RCC 7860 (cell line): ENCODE results near the gene REPS2.
A peak's percentile ranks its signal among the peaks of the same experiment; 100 is the strongest.

ENCODE experiments used
- DNase-seq: peaks from one replicate; pipeline ENCODE4 v3.0.0-alpha.2; 2015; ENCODE audit warnings: low spot score
- FAIRE-seq: peaks from 2 replicates; lab custom pipeline; 2012; peaks lifted over from hg19 to GRCh38; lab: Jason Lieb, UNC

Gene REPS2

DNA sequence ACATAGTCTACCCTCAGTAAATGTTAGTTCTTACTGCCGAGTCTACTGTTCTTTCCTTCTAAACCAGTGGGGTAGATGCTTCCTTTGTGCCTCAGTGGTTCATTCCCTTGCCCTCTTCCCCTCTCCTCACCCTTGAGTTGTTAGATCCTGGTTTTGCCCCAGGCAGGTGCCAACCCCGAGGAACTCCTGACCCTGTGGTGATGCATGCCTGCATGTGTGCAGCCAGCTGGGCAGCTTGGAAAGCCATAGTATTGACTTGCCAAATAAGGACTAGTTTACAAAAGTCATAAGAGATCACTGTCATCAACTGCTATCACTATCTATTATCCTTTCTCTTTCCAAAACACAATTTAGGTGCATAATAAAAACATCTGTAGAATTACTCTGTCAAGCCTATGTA lies 50.9 kb downstream of the REPS2 start:
- DNase-seq (no peak), FAIRE-seq (no peak)

DNA sequence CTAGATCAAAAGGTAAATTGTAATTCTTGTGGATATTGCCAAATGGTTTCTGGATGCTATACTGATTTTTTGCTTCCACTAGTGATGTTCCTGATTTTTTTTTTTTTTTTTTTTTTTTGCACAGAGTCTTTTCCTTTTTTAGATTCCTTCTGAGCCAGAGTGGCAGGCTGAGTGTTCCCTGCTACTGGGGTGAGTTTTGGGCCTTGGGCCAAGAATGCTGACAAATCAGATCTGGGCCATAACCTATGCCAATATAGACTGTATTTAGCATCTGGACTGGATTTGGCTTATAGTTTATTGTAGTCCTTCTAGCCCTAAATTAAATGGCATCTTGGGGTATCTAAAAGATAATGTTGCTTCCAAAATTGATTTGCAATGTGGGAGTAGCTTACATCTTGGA lies 52.8 kb downstream of the REPS2 start:
- no peak for FAIRE-seq
- DNase-seq, result no peak

DNA sequence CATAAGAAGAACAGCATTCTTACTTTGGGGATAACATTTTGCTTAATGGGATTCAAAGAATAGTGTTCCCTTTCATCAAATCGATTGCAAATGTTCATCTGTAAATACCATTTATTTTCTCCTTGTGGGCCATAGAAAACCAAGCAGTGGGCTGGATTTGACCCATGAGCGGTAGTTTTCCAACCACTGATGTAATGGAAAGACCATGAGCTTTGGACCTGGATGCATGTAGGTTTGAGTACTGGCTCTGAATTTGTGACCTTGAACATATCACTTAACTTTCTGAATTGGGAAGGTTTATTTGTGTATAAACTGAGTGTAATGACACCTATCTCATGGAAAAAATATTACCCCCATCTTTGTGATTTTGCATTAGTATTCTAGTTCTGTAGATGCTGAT lies 54.3 kb downstream of the REPS2 start:
- FAIRE-seq, result no peak

DNA sequence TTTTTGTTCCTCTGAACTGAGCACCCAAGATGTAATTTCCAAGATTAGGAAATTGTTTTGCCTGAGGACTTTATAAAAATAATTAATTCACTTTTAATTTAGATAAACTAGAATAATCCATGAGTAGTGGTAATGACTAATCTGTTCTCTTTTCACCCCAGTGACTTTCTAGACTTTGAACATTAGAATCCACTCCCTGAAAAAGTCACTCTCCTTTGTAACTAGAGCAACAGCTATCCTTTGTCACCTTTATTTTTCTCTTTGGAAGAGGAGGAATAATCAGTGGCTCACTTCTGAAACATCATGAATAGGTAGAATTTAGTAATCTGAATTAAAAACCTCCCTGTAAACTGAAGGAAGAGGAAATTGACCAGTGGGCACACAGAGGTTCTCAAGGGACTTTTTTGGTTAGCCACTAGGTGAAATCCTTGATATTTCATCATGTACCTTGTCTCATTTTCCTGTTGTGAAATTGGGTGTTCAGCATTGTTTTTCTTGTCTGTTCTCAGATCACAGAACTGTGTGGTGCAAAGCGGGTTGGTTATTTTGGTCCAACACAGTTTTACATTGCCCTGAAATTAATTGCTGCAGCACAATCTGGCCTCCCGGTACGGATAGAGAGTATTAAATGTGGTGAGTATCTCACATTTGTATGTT lies 59.4 kb downstream of the REPS2 start:
- DNase-seq, result no peak
- FAIRE-seq, result no peak

More for the DNA sequence above, 54.3 kb downstream of the REPS2 start:
- no peak for DNase-seq

DNA sequence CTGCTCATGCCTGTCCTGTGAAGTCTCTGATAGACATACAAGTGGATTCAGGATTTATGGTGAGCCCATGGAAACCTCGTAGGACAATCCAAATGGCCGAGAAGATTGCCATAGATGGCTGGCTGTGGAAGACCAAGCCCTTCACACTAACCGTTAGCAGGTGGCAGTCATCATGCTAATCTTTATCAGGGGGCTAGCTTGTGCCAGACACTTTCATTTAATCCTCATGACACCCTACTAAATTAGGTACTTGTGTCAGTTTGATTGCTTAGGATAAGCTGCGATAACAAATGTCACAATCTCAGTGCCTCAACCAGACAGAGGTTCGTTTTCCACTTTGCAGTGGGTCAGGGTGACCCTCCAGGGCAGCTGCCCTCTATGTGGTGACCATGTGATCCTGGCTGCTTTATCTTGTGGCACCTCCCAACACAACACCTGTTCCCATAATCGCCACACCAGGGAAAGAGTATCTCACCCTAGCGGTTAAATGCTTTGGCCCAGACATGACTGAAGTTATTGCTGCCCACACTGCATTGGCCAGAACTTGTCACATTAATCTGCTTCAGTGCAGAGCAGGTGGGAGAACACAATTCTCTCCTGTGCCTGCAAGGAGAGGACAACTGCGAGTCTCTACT lies 60.8 kb downstream of the REPS2 start:
- FAIRE-seq (no peak), DNase-seq (no peak)

DNA sequence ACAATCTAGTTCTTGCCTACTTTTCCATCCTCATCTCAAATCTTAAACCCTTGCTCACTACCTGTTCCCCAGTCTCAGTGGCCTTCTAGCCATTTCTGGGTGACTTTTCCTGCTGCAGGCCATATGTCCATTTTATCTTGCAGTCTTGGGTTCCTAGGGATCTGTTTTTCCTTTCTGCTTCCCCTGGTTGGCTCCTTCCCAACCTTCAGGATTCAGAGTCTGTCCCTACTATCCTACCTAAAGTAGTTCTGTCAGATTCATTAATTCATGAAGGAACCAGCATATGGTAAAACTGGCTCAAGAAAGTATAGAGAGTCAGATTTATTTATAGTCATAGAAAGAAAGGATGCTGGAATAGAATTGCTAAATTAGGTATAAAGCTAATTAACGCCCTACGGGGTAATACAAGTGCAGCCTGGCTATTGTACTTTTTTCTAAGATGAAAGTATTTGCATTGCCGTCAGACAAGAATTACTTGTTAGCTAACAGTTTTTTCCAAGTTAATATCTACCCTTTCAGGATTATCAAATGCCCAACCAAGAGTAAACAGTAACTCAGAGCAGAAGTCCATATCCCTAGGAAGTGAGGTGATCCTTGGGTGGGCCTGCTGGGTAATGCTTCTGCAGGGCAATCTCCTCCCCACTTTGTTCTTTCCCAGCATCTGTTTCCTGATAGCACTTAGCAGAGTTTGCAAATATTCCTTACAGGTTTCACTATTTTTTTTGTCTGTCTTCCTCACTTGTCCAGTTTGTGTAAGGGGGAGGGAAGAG lies 63.6 kb downstream of the REPS2 start:
- no peak for DNase-seq
- FAIRE-seq, result no peak

DNA sequence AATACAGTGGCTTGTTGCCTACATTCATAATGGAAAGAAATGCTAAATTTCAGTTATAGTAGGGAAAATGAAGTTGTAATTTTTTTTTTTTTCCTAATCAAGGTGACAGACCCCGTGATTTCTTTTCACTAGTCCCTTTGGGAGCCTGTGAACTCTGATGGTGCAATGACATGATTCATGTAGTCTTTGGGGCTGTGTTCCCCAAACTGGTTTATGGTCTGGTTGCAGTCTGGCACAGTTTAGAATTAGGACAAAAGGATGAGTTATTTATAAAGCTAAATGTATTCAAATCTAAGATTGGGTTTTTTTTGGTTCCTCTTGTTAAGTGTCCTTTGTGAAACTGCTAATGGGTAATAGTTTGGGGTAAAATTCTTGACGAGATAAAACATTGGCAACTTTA lies 66.0 kb downstream of the REPS2 start:
- no peak for DNase-seq
- no peak for FAIRE-seq

DNA sequence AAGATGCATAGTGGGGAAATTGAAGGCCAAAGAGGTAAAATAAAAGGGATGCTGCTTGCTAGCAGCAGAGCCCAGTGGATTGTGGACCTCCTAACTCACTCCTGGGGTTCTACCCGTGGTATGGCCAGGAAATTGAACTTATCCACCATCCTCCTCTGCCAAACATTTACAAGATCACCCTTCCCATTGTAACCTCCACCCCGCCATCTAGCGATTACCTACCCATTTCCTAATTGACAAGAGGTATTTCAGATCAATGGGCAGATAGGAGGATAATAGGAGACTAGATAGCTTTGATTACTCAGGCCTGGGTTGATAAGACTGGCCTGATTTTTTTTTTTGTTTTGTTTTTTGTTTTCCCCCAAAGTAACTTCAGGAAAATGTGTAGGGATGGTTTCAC lies 67.8 kb downstream of the REPS2 start:
- FAIRE-seq, result no peak
- DNase-seq, result no peak

DNA sequence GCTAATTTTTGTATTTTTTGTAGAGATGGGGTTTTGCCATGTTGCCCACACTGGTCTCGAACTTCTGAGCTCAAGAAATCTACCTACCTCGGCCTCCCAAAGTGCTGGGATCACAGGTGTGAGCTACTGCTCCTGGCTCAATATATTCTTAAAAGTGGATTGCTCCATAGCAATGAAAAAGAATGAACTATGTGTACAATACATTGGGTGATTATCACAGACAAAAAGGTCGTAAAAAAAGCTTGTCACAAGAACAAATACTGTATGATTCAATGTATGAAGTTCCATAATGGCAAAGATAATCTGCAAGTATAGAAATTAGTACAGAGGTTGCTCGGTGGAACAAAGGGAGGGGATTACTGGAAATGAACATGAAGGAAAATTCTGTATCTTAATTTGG lies 70.7 kb downstream of the REPS2 start:
- DNase-seq (no peak), FAIRE-seq (no peak)

DNA sequence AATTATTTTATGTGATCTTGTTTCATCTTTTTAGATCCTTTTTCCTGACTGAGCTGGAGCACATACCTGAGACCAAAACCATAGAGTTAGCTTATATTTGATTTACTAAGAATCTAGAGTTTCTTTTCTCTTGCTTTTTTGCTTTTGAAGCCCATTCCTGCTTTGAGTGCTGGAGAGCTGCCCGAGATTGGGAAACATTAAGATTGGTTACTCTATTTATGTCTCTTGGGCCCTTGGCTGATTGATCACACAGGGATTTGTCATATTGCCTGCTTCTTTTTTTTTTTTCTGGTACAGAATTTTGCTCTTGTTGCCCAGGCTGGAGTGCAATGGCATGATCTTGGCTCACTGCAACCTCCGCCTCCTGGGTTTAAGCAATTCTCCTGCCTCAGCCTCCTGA lies 73.9 kb downstream of the REPS2 start:
- FAIRE-seq, result no peak
- DNase-seq, result no peak

DNA sequence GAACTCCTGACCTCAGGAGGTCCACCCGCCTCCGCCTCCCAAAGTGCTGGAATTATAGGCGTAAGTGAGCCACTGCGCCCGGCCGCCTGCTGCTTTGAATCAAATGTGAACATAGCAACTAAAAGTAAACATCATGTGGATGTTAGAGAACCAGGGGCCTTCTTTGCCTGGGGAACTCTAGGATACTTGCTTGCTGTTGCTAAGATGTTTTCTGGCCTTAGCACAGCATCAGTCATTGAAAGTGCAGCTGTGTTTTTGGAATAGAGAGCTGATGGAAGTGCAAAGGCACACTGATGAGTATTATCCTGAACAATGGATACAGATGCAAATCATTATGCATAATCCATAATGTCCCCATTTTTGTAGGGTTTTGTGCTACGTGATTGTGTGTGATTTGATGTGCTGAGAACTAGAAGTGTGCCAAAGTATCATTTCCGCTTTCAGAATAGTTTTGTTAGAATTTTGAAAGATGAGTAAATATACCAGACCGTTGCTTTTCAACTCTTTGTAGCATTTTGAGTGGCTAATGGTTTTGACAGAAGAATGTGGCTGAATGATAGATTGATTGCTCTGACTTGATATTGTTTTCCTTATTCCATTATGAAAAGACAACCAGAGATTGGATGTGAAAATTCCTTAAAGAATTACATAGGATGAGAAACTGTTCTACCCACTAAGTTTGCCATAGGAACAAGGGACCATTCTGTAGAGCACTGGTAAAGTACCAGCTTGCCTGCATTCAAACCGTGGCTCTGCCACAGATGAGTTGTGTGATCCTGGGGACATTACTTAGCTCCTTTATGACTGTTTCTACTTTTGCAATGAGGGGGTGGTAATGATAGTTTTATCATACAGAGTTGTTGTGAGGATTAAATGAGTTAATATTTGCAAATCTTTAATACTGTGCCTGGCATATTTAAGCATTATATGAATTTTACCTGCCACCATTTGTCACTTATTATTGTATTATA lies 74.7 kb downstream of the REPS2 start:
- FAIRE-seq (no peak), DNase-seq (no peak)

DNA sequence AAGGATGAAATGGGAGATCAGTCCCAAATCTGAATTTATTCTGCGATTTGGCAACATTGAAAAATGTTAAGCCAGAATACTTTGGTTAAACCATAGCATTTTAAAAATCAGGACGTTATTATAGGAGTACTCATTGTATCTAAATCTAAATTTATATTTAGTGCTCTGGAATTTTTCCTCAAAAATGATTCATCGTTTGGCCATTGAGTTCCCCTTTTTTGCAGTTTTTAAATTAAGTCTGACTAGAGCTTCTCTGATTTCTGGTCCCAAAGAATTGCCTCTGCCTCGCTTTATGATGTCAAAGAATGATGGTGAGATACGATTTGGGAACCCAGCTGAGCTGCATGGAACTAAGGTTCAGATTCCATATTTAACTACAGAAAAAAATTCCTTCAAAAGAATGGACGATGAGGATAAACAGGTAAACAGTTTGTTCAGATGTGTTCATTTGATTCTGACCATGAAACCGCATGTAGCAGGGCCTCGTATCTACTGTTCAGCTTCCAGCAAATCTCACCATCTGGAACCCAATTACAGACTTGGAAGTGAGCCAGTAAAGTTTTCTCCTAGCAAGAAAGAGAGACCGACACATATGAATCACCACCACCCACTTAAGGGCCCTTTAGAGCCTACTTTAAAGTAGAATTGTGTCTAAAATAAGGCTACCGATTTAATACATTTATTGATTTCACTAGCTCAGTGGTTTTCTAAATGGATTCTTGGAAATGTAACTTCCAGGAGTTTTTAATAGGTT lies 75.6 kb downstream of the REPS2 start:
- FAIRE-seq (peak; percentile 55), DNase-seq (no peak)

DNA sequence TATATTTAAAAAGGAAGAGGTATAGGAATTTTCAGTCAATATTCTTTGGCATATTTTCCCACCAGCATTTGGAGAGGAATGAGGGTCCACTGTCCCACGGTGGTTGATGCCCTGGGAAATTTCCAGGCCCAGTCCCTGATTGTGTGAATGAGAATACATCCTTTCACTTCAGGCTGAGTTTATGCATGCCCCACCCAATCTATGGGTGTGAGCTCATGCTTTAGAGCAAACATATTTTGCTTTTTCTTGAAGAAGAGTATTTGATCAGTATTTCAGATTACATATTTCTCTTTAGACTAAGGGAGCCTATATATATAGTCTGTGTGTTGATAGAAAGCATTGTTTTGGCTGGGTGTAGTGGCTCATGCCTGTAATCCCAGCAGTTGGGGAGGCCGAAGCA lies 77.2 kb downstream of the REPS2 start:
- no peak for FAIRE-seq
- DNase-seq, result no peak

DNA sequence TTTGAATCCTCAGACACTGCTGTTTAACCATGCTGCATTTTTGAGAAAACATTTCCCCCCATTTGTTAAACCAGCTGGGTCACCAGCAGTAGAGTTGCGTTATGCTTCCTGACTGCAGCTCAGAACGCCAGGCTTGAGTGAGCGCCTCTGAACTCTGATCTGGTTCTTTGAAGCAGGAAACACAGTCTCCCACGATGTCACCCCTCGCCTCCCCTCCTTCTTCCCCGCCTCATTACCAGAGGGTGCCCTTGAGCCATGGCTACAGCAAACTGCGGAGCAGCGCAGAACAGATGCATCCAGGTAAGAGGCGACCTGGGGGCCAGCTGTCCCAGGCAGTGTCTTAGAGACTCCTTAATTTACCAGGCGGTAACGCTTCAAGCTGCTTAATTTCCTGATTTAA lies 78.4 kb downstream of the REPS2 start:
- DNase-seq (peak; percentile 15), FAIRE-seq (peak; percentile 67)

DNA sequence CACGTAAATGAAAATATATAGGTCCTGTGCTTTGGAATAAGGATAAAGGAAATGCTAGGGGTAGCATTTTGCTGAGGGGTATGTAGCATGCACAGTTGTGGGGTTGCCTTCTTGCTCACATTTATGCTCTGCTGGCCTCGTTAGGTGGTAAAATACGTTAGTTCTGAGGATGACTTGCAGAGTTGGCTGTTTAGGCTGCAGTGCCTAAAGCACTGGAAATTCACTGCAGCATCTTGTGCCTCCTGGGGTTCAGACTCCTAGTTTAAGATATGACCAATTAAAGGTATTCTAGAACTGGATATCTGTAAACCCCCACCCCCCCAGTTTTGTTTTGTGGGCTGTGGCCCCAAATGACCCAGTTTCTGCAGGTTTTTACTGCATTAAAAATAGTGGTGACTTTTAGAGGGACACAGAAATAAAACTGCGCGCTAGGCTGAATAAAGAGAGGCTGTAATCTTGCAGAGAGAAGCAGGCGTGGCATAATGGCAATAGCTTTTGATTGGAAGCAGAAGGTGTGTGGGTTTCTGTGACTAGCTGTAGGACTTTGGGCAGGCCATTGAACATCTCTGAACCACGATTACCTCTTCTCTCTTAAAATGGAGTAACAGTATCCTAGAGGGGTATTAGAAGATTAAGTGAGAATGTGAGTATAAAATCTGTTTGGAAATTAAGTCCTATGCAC lies 79.3 kb downstream of the REPS2 start:
- DNase-seq (no peak), FAIRE-seq (no peak)

DNA sequence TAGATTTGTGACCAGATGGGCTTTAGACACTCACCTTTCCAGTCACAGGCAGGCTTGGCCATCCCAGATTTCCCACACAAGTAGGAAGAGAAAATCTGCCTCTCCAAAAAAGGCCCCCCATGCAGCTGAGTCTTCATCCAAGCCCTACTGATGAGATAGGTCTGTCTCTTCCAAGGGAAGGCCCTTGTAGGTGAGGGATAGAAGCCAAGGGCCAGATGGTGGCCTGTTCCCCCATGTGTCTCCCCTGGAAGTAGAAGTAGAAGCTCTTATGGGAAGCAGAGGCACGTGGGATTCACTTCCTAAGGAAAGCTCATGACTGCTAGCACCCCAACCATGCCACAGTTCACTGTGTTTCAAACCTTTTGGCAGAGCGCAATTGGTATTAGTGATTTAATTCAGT lies 81.5 kb downstream of the REPS2 start:
- no peak for FAIRE-seq
- DNase-seq, result no peak

DNA sequence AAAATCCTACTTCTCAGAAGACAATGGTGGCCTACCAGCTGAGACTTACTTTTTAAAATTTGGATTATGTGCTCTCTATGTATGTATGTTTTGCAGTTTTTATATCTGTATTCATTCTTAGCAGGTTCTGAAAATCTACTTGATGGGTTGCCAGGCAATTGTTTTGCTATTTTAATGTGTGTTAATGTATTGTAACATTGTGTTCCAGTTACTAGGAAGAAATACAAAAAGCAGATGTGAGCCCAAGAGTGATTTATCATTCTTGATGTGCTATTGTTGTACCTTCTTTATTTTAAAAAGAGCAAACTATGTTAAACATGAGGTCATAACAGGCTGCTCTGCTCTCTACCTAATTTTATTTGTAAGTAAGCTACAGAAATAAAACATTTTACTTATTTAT lies 81.9 kb downstream of the REPS2 start:
- FAIRE-seq, result no peak

DNA sequence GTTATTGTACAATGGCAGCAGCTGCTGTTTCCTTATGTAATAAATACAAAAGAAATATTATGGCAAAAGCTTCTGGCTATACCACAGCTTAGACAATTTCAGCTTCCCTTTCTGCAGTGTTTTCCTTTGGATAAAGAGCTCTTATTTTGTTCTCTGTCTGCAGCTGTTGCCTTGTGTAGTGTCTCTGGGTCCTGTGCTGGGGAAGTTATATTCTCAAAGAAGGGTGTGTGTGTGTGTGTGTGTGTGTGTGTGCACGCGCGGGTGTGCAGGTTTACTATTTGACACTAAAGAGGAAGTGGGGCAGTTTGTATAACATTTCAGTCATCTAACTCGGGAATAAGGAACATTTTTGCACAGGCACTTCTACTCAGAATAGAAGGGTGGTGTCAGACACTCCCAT lies 83.6 kb downstream of the REPS2 start:
- DNase-seq (no peak), FAIRE-seq (no peak)

More for the DNA sequence above, 81.9 kb downstream of the REPS2 start:
- no peak for DNase-seq

DNA sequence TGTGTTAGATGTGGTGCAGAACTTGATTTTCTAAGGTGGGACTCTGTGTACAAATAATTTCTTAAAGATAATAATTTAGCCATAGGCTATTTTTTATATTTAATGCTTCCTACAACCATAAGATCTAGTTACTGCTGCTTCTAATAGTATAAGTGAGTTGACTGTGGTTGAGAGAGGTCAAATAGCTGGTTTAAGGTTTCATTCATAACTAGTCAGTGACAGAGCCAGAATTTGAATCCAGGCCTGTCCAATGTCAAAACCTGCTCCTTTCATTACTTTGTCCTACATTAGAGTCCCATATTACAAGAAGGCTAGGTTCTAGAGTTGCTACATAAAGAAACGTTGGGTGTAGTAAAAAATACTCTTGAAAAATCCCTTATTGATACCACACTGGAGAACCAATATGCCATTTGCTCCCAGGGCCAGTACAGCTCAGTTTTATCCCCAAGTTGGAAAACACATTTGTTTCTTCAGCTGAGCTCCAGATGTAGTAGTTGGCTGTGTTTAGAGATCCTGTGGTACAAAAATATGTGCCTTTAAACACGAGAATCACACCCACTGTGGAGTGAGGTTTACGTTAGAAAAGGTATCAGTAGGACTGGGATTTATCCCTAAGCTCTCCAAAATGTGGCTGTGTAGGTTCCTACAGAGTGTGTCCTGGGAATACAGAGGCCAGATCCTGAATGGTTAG lies 84.3 kb downstream of the REPS2 start:
- FAIRE-seq, result no peak
- DNase-seq, result no peak
